ENCODE results near the gene FBXW7. TPM values are rescaled to one million over a fixed set of nuclear protein-coding genes. Genes with fewer than 3 reads are reported as not detected.

Gene FBXW7
- total and polyA plus RNA-seq, 2 of the 8 experiments (the other 6 are each of a cell fraction or from before 2014, with no cell fraction given), result 6.0 to 26.7 TPM

DNA sequence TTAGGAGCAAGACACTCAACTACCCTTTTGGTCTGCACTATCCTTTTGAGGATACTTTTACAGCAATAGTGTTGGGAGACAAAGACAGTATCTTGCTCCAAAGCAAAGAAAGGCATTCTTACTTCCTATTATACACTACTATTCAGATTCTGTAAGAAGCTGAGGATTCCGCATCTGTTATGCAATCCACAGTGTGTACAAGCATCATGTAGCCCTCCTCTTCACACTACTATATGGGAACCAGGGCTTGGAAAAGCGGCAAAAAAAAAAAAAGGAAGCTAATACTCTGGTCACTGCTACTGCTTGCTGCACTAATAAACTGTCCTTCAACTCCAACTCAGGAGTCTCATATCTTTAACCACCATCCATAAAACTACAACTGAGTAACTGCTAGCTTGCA, 59.1 kb downstream of the FBXW7 start (continued):
- no peak for TF ChIP-seq CTBP2 (IDR thresholded peaks at IDR 0.05; ENCODE audit: borderline replicate concordance, insufficient read depth, insufficient read length, low read length)
- TF ChIP-seq, protein P1, sequence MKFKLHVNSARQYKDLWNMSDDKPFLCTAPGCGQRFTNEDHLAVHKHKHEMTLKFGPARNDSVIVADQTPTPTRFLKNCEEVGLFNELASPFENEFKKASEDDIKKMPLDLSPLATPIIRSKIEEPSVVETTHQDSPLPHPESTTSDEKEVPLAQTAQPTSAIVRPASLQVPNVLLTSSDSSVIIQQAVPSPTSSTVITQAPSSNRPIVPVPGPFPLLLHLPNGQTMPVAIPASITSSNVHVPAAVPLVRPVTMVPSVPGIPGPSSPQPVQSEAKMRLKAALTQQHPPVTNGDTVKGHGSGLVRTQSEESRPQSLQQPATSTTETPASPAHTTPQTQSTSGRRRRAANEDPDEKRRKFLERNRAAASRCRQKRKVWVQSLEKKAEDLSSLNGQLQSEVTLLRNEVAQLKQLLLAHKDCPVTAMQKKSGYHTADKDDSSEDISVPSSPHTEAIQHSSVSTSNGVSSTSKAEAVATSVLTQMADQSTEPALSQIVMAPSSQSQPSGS (IDR thresholded peaks at IDR 0.05; ENCODE audit: low read length), result no peak
- TF ChIP-seq, protein P2, sequence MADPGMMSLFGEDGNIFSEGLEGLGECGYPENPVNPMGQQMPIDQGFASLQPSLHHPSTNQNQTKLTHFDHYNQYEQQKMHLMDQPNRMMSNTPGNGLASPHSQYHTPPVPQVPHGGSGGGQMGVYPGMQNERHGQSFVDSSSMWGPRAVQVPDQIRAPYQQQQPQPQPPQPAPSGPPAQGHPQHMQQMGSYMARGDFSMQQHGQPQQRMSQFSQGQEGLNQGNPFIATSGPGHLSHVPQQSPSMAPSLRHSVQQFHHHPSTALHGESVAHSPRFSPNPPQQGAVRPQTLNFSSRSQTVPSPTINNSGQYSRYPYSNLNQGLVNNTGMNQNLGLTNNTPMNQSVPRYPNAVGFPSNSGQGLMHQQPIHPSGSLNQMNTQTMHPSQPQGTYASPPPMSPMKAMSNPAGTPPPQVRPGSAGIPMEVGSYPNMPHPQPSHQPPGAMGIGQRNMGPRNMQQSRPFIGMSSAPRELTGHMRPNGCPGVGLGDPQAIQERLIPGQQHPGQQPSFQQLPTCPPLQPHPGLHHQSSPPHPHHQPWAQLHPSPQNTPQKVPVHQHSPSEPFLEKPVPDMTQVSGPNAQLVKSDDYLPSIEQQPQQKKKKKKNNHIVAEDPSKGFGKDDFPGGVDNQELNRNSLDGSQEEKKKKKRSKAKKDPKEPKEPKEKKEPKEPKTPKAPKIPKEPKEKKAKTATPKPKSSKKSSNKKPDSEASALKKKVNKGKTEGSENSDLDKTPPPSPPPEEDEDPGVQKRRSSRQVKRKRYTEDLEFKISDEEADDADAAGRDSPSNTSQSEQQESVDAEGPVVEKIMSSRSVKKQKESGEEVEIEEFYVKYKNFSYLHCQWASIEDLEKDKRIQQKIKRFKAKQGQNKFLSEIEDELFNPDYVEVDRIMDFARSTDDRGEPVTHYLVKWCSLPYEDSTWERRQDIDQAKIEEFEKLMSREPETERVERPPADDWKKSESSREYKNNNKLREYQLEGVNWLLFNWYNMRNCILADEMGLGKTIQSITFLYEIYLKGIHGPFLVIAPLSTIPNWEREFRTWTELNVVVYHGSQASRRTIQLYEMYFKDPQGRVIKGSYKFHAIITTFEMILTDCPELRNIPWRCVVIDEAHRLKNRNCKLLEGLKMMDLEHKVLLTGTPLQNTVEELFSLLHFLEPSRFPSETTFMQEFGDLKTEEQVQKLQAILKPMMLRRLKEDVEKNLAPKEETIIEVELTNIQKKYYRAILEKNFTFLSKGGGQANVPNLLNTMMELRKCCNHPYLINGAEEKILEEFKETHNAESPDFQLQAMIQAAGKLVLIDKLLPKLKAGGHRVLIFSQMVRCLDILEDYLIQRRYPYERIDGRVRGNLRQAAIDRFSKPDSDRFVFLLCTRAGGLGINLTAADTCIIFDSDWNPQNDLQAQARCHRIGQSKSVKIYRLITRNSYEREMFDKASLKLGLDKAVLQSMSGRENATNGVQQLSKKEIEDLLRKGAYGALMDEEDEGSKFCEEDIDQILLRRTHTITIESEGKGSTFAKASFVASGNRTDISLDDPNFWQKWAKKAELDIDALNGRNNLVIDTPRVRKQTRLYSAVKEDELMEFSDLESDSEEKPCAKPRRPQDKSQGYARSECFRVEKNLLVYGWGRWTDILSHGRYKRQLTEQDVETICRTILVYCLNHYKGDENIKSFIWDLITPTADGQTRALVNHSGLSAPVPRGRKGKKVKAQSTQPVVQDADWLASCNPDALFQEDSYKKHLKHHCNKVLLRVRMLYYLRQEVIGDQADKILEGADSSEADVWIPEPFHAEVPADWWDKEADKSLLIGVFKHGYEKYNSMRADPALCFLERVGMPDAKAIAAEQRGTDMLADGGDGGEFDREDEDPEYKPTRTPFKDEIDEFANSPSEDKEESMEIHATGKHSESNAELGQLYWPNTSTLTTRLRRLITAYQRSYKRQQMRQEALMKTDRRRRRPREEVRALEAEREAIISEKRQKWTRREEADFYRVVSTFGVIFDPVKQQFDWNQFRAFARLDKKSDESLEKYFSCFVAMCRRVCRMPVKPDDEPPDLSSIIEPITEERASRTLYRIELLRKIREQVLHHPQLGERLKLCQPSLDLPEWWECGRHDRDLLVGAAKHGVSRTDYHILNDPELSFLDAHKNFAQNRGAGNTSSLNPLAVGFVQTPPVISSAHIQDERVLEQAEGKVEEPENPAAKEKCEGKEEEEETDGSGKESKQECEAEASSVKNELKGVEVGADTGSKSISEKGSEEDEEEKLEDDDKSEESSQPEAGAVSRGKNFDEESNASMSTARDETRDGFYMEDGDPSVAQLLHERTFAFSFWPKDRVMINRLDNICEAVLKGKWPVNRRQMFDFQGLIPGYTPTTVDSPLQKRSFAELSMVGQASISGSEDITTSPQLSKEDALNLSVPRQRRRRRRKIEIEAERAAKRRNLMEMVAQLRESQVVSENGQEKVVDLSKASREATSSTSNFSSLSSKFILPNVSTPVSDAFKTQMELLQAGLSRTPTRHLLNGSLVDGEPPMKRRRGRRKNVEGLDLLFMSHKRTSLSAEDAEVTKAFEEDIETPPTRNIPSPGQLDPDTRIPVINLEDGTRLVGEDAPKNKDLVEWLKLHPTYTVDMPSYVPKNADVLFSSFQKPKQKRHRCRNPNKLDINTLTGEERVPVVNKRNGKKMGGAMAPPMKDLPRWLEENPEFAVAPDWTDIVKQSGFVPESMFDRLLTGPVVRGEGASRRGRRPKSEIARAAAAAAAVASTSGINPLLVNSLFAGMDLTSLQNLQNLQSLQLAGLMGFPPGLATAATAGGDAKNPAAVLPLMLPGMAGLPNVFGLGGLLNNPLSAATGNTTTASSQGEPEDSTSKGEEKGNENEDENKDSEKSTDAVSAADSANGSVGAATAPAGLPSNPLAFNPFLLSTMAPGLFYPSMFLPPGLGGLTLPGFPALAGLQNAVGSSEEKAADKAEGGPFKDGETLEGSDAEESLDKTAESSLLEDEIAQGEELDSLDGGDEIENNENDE (IDR thresholded peaks at IDR 0.05; ENCODE audit: insufficient replicate concordance, low read length), result no peak
